GM18508 (cell line): ENCODE measurements around the gene VTA1.
"Not testable (repeated sequence)": the region's sequence is repeated elsewhere in the genome, so short reads cannot be mapped to it uniquely, and the experiment has no call there.

Experiments
- ATAC-seq: cut with Tn5 transposase; IDR thresholded peaks from one replicate; pipeline ENCODE4 v1.9.1; 2021; ENCODE audit warnings: moderate number of reproducible peaks; ENCODE audit not compliant: insufficient read depth, unreplicated experiment

Gene VTA1, protein sequence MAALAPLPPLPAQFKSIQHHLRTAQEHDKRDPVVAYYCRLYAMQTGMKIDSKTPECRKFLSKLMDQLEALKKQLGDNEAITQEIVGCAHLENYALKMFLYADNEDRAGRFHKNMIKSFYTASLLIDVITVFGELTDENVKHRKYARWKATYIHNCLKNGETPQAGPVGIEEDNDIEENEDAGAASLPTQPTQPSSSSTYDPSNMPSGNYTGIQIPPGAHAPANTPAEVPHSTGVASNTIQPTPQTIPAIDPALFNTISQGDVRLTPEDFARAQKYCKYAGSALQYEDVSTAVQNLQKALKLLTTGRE

DNA sequence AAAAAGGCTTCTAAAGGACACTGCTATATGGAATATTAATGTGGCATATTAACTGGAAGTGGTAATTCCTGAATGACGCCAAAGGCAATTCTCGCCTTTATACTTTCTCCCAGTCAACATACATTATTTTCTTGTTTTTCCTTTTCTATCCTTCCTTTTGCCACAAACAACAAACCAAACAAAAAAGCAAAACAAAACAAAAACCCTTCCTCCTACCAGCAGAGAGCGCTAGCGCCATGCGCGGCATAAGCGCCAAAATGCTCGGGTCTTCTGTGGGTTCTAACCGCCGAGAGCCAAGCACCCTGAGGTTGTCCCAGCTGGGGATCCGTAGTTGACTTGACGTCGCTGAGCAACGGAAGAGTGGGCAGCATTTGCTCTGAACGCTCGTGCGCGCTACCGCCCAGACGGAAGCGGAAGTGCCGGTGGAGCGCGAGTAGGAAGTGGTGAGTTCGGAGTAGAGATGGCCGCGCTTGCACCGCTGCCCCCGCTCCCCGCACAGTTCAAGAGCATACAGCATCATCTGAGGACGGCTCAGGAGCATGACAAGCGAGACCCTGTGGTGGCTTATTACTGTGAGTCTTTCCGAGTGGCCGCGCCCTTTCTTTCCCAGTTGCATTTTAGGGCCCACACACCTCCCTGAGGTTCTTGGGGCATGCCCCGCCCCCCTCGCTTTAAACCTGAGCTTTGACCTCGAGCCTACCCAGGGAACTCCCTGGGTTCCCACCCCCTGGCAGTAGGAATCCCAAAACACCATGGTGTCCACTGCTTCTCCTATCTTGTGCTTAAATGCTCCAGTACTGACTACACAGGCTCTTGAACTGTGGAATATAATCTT, at the start of gene VTA1, which contains the start of gene NMBR:
Gene VTA1 (plus strand): TSS at position 436 of the 835 bp plus-strand sequence. CDS start 25 bp downstream, at position 461.
Gene NMBR (minus strand): TSS at position 295 of the 835 bp plus-strand sequence. CDS start 58,464 bp downstream, outside the sequence.
- ATAC-seq, result peak; percentile 98

- ATAC-seq, result not testable (repeated sequence)
Observed at GRCh38 chr6:142104820-142105219, 42.2 kb upstream of the VTA1 start.

DNA sequence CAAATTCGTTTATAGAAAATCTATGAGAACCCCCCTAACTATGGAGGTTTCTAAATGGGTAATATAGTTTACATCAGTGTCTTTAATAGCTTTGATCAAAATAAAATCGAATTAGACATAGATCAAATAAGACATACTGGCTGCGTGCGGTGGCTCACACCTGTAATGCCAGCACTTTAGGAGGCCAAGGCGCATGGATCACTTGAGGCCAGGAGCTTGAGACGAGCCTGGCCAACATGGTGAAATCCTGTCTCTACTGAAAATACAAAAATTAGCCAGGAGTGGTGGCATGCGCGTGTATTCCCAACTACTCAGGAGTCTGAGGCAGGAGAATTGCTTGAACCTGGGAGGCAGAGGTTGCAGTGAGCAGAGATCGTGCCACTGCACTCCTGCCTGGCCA, 36.2 kb upstream of the VTA1 start:
- not testable (repeated sequence) for ATAC-seq

DNA sequence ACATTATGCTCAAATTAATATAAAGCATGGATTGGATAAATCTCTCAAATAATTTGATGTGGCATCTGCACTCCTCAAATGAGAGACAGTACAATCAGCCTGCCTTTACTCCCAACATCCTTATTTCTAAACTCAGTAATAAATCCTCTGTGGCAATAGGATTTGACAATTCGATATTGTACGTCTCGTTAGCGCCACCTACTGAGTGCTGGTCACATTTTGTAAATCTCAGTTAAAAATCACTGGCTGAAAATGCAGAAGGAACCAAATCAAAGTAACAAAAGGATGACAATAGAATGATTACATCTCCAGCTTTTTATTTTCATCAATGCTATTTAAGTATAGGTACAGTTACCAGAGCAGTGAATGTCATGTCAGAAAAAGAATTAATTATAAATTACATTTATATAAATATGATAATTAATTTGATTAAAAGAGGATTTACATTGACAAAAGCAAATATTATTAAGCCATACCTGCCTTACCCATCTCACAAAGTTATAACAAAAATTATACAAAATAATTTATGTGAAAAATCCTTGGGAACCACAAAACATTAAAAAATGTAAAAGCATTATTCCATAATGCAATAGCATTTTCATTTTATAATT, 34.5 kb upstream of the VTA1 start:
- no peak for ATAC-seq

GRCh38 chr6:142117366-142117765, 29.7 kb upstream of the VTA1 start:
- ATAC-seq, result no peak

DNA sequence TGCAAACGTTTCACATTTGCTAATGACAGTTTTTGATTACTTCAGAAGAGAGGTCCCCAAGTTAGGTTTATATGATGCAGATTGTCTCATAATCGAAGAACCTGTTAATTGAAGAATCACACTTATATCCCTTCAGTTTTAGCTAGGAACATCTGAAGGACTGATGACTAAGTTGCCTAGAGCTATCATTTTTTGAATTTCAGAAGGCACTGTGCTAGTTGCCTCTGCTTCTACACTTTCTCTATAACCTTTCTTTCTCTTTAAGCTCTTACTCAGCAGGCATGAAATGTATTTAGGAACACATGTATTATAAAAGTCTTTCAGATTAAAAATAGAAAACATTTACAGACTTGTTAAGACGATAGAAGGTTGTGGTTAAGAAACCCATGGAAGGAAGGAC, 28.7 kb upstream of the VTA1 start:
- ATAC-seq, result no peak

- no peak for ATAC-seq
Observed at GRCh38 chr6:142118925-142119324, 28.1 kb upstream of the VTA1 start.

- no peak for ATAC-seq
Observed at GRCh38 chr6:142121342-142121741, 25.7 kb upstream of the VTA1 start.

GRCh38 chr6:142130814-142131213, 16.2 kb upstream of the VTA1 start:
- ATAC-seq, result no peak

DNA sequence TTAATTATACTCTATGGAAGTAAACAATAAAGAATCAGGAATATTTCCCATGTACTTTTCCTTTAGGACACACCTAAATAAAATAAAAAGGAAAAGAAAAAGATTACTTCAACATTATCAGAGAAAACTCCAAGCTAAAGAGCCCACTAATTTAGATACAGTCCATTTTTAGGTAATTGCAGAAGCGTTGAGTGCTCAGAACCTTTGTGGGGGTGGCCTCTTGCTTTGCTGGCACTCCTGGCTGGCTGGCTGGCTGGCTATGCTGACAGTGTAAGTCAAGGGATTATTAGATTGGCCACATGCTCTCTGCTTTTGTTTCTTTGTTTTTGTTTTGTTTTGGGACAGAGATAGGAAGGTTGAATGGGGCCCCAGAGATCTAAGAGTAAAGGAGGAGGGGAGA, 14.4 kb upstream of the VTA1 start, which contains the start of gene GJE1:
Gene GJE1 (plus strand): TSS at position 301 of the 400 bp plus-strand sequence. CDS start 234 bp downstream, outside the sequence.
- no peak for ATAC-seq

GRCh38 chr6:142138876-142139275, 8.2 kb upstream of the VTA1 start:
- no peak for ATAC-seq

DNA sequence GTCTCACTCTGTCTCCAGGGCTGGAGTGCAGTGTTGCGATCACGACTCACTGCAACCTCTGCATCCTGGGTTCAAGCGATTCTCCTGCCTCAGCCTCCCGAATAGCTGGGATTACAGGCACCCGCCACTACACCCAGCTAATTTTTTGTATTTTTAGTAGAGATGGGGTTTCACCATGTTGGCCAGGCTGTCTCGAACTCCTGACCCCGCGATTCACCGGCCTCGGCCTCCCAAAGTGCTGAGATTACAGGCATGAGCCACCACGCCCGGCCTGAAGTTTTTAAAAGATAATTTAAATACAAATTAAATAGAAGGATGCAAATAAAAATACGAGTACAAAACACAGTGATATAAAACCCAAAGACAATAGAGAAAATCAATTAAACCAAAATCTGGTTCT, 5.5 kb upstream of the VTA1 start:
- ATAC-seq, result not testable (repeated sequence)

GRCh38 chr6:142152746-142153145, 5.7 kb downstream of the VTA1 start:
- no peak for ATAC-seq

DNA sequence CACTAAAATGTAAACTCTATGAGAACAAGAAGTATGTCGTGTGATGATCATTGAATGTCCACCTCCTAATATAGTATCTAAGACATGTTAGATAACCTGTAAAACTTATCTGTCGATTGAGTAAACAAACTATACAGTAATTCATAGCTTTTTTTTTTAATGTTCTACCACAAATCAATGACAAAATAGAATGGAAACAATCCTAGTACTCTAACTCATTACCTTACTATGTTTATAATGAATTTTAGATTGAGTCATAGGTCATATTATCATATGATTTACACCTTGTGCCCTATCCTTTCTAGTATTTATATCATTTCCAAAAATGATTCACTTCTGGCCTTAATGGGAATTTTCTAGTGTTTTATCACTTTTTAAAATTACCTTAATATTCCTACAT, 6.1 kb downstream of the VTA1 start:
- ATAC-seq, result no peak

- ATAC-seq, result no peak
Observed at GRCh38 chr6:142154336-142154735, 7.3 kb downstream of the VTA1 start.

DNA sequence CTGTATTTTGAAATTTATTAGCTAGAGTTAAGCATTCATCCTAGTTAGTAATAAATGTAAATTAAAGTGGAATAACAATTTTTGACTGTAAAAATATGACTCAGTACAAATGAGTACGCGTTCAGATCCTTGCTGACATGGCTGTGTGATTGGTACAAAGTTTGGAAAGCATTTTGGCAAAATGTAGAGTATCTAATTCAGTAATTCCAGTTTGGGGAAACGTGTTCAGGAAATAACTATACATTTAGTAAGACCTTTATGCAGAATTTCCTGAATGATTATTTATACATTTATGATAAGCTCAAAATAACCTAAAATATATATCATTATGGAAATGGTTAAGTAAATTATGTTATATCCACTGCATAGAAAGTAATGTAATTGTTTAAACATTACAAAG, 8.0 kb downstream of the VTA1 start:
- no peak for ATAC-seq

DNA sequence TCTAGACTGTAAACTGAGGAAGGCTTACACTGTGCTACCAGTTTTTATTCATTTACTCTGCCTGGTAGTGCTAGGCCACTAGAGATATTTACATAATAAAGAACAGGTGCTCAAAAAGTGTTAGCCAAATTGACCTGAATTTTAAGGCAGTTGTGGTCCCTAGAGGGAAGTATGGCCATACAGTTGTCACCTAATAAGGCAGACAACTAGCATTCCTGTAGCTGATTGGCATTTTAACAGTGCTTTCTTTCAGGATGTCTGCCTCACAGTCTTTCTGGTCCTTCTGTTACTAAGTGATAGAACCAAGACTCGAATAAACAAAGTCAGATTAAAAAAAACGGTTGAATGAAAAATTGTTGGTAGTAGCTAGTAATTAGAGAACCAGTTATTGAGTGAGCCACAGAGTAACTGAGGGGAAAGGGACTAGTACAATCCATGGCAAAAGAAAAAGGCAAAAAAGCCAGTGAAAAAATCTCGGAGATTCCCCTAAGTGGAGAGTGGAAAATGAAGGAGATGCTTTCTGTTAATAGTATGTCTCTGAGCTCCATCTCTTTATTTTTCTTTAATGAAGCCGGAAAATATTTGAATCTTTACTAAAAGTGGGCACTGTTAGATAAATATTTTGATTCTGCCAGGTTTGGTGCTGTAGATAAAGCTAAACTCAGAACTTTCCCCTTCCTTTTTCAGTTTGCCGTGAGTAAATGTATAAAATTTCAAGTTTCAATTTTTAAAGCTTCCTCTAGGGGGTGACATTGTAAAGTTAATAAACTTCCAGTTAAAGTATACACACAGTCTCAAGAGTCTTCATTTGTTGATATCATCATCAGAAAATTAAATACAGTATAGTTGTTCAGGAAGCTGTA, 9.1 kb downstream of the VTA1 start:
- peak; percentile 46 for ATAC-seq

GRCh38 chr6:142156758-142157068, 9.7 kb downstream of the VTA1 start:
- not testable (repeated sequence) for ATAC-seq

- no peak for ATAC-seq
Observed at GRCh38 chr6:142162780-142163179, 15.7 kb downstream of the VTA1 start.

DNA sequence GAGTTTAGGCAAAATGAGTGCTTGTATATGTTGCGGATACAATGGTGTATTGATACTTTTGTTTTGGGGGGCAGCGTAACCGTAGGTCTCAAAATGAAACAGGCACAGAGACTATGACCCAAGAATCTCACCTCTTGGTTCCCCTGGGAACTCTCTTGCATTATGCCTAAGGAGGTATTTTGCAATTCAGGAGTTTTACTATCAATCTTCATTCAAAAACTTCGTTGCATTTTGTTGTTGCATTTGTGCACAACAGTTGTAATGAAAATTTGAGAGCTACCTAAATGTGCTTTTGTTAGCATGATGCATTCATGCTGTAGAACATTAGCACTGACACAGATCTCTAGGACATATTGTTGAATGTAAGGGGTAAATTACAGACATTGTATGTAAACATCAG, 18.2 kb downstream of the VTA1 start:
- no peak for ATAC-seq
